ENCODE measurements around the gene MVB12B. TPM values are rescaled to one million over a fixed set of nuclear protein-coding genes. Genes with fewer than 3 reads are reported as not detected.

The MVB12B gene
- total RNA-seq, 1 donor from 2014 or later: 0.49 TPM

DNA sequence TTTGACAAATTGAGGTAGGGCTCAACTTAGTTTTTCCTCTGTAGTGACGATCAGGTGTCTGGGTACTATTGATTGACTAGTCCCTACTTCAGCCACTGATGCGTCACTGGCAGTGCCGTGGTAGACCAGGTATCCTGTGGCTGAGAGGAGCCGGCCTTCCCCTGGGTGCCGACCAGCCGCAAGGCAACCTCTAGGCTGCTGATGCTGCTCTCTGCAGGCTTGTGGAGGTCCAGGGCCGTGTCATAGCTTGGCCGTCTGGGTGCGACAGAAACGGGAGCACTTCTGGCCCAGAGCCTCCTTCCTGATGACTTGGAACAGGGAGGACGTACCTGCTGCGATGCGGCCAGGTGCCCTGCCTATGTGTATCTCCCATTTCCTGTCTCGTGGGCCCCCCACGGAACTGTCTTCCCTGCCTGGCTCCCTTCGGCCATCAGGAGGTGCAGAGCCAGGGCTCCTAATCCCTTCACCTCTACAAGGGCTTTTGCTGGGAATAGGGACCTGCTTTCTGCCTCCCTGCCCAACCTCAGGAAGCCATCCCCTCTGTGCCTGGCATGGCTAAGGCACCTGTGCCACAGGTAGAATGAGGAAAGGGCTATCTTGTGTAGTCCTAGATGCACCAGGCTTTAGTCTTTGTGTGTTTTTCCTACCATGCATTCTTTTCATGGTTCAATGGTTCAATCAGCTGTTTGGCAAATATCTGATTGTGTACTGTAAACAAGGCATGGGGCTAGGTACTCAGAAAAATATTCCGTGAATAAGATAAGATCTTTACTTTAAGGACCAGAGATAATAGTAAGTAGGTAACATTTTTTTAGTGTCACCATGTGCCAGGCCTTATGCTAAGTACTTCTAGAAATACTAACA, 44.6 kb downstream of the MVB12B start:
- intact Hi-C loops (cut with micrococcal nuclease): no loop called here
- Mint-ChIP-seq H3K9me3 (no peaks in the 10 kb centered on the region), H3K27me3 (peaks cover 6% of the 10 kb centered on the region), H3K4me1 (peaks cover 7% of the 10 kb centered on the region), H3K27ac (no peak overlapping the region), H3K4me3 (no peak overlapping the region), H3K36me3 (ENCODE audit: low read depth) (no peaks in the 10 kb centered on the region)
- peak; percentile 28 for DNase-seq

DNA sequence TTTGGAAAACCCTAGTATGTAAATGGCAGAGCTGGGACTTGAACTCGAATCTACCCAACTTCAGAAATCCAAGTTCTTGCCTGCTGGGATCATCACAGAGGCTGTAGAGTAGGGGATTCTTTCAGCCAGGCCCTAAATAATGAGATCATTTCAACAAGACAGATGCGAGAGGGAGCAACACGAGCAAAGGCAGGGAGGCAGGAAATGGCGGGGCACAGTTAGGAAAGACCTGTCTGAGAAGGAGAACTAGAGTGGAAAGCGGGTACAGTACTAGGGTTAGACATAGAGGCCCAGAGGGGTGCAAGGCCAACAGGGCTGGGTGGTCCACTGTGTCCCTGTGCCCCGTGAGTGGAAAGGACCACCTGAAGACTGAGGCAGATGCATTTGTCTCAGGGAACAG, 46.1 kb downstream of the MVB12B start:
- H3K36me3 Mint-ChIP-seq (ENCODE audit: low read depth): no peaks in the 10 kb centered on the region
- H3K4me1 Mint-ChIP-seq: peaks cover 7% of the 10 kb centered on the region
- H3K27ac Mint-ChIP-seq: no peak overlapping the region
- intact Hi-C loops (cut with micrococcal nuclease): no loop called here
- no peak overlapping the region for H3K4me3 Mint-ChIP-seq
- DNase-seq: peak; percentile 44
- H3K27me3 Mint-ChIP-seq: peaks cover 6% of the 10 kb centered on the region
- no peaks in the 10 kb centered on the region for H3K9me3 Mint-ChIP-seq

DNA sequence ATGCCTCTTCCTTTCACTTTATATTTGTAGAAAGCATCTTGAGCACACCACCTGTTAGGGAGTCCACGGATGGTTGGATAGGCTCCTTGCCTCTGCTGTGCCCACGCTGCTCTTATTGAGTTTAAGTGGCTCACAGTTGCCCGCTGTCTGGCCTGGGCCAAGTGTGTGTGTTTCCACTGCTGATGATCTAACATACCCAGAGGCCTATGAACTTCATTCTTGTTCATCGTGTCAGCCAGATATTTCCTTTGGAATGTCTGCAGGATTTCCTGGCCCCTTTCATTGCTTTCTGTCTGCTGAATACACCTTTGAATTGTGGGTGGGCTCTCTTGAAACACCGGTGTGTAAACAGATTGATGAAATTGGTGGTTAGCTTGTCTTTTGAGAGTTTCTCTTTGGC, 46.6 kb downstream of the MVB12B start:
- Mint-ChIP-seq H3K4me3 (no peak overlapping the region), H3K36me3 (ENCODE audit: low read depth) (no peaks in the 10 kb centered on the region), H3K27ac (no peak overlapping the region), H3K27me3 (peaks cover 6% of the 10 kb centered on the region), H3K4me1 (peaks cover 7% of the 10 kb centered on the region), H3K9me3 (no peaks in the 10 kb centered on the region)
- DNase-seq: no peak
- intact Hi-C loops (cut with micrococcal nuclease): no loop called here

DNA sequence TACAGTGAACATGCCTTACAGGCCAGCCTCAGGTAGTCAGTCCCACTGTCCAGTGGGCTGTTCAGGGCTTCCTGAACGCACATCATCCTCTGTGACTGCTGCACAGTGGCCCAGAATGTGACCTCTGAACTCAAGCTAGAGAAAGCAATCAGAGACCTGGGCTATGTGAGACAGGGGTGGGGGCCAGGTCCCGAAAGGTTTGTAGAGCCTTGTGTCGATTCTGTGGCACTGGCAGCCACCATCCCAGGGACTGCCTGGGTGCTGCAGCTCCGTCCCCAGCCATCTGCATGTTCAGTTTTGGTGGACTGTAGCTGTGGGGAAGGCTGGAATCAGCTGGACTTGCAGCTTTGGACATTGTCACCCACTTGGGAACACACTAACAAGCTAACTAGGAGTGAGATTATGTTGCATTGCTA, 47.7 kb downstream of the MVB12B start:
- no peak overlapping the region for H3K4me3 Mint-ChIP-seq
- H3K27ac Mint-ChIP-seq: no peak overlapping the region
- intact Hi-C loops (cut with micrococcal nuclease): no loop called here
- H3K9me3 Mint-ChIP-seq: no peaks in the 10 kb centered on the region
- no peaks in the 10 kb centered on the region for H3K36me3 Mint-ChIP-seq (ENCODE audit: low read depth)
- peaks cover 8% of the 10 kb centered on the region for H3K27me3 Mint-ChIP-seq
- DNase-seq: no peak
- H3K4me1 Mint-ChIP-seq: peaks cover 7% of the 10 kb centered on the region

DNA sequence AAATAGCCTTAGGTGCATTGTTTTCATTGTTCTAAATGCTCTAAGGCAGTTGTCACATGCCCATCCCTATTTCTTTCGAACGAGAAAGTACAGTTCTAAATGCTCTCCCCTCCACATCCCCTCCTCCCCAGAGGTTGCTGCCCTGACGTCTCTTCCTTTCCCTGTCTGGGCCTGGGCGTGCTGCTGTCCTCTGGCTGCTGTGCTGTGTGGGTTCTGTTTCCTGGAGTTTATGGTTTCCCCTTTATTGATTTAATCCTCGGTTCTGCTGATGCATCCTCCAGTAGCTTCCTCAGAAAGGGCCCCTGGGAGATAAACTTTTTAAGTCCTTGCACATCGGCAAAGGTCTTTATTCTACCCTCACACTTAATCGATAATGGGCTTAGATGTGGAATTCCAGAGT, 48.8 kb downstream of the MVB12B start:
- Mint-ChIP-seq H3K27ac (no peak overlapping the region), H3K4me1 (peaks cover 7% of the 10 kb centered on the region), H3K36me3 (ENCODE audit: low read depth) (no peaks in the 10 kb centered on the region), H3K4me3 (no peak overlapping the region), H3K27me3 (peaks cover 8% of the 10 kb centered on the region), H3K9me3 (no peaks in the 10 kb centered on the region)
- intact Hi-C loops (cut with micrococcal nuclease): no loop called here
- peak; percentile 51 for DNase-seq

DNA sequence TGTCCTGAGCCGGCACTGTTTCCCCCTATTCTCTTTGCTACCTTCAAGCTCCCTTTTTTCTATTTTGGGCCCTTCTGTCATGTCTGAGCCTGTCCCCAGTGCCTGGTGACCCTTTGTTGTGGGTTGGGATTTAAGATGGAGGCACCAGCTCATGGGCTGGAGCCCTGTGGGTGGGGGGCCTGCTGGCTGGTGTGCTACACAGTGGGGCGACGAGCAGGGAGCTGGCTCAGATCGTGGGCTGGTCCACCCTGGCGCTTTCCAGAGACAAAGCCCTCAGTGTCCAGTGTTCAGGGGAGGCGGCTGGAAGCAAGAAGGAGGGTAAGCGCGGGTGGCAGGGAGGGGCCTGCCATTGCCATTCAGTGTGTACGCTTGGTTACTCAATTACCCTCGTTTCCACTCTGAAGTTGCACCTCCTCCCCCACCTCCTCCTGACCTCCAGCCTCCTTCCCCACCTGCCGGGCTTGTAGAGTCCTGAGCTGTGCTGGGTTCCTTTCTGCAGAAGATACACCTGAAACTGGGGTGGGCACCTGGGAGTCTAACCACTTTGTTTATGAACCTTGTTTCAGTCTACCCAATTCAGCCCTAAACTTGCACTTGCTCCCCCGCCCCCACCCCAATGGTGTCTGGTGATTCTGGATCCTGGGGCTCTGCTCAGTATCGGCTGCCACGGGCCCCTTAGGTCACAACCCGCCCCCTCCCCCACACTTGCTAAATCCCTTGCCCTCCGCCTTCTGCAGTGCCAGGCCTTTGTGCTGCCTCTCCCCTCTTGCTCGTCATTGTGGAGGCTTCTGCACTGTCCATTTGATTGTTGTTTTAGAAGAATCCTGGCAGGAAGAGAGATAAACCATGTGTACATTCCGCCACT, 49.9 kb downstream of the MVB12B start:
- H3K36me3 Mint-ChIP-seq (ENCODE audit: low read depth): no peaks in the 10 kb centered on the region
- H3K4me1 Mint-ChIP-seq: peaks cover 7% of the 10 kb centered on the region
- intact Hi-C loops (cut with micrococcal nuclease): no loop called here
- no peak overlapping the region for H3K27ac Mint-ChIP-seq
- H3K4me3 Mint-ChIP-seq: no peak overlapping the region
- H3K27me3 Mint-ChIP-seq: peaks cover 8% of the 10 kb centered on the region
- peak; percentile 46 for DNase-seq
- H3K9me3 Mint-ChIP-seq: no peaks in the 10 kb centered on the region

DNA sequence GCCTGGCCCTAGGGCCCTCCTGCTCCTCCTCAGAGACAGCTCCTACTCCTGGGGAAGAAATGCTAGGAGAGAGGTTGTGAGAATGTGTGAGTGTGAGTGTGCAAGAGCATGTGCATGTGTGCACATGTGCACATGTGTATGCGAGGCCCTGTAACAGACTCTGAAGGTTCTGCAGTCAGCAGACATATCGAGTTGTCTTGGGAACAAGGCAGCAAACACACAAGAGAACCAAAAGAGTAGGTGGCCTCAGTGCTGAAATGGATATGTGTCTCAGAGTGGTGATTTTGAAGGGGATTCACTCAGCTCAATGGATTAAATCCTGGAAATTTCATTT, 50.5 kb downstream of the MVB12B start:
- intact Hi-C loops (cut with micrococcal nuclease): no loop called here
- Mint-ChIP-seq H3K4me1 (peaks cover 7% of the 10 kb centered on the region), H3K27ac (no peak overlapping the region), H3K36me3 (ENCODE audit: low read depth) (no peaks in the 10 kb centered on the region), H3K27me3 (peaks cover 6% of the 10 kb centered on the region), H3K4me3 (no peak overlapping the region), H3K9me3 (no peaks in the 10 kb centered on the region)
- no peak for DNase-seq

DNA sequence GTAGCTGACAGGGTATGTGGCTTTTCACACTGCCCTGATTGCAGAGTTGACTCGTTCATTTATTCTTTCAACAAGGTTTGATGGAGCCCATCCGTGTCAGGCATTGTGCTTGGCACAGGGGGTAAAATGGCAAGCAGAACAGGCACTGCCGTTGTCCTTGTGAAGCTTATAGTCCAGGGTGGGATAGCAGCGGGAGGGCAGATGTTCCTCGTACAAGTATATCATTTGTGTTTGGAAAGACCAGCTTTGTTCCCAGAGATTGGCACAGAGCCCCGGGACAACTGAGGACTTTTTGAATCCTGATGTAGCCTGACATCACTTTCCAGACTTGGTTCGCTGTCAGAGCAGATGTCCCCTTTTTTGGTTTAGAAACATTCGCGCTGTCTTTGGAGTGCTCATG, 50.9 kb downstream of the MVB12B start:
- Mint-ChIP-seq H3K36me3 (ENCODE audit: low read depth) (no peaks in the 10 kb centered on the region), H3K4me1 (peaks cover 7% of the 10 kb centered on the region), H3K4me3 (no peak overlapping the region), H3K9me3 (no peaks in the 10 kb centered on the region), H3K27me3 (peaks cover 4% of the 10 kb centered on the region), H3K27ac (no peak overlapping the region)
- intact Hi-C loops (cut with micrococcal nuclease): no loop called here
- DNase-seq: peak; percentile 49

DNA sequence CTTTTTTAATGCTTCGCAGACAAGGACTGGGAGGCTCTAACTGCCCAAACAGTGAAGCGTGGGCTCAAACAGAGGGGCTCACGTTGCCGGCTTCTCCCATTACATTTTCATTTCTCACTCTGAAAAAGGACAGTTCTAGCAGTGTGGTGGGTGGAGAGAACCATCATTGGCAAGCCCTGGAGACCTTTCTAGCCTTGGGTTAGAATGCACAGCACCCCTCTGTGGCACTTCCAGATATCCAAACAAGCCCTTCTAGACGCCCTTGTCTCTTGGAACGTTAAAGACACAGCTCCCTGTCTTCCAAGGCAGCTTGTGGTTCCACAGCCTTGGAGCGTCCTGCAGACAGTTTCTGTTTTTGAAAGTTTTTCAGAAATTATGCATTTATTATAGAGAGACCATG, 52.1 kb downstream of the MVB12B start:
- peaks cover 7% of the 10 kb centered on the region for H3K4me1 Mint-ChIP-seq
- DNase-seq: peak; percentile 37
- no peaks in the 10 kb centered on the region for H3K9me3 Mint-ChIP-seq
- peaks cover 5% of the 10 kb centered on the region for H3K27me3 Mint-ChIP-seq
- no peak overlapping the region for H3K4me3 Mint-ChIP-seq
- H3K36me3 Mint-ChIP-seq (ENCODE audit: low read depth): no peaks in the 10 kb centered on the region
- H3K27ac Mint-ChIP-seq: no peak overlapping the region
- intact Hi-C loops (cut with micrococcal nuclease): no loop called here

DNA sequence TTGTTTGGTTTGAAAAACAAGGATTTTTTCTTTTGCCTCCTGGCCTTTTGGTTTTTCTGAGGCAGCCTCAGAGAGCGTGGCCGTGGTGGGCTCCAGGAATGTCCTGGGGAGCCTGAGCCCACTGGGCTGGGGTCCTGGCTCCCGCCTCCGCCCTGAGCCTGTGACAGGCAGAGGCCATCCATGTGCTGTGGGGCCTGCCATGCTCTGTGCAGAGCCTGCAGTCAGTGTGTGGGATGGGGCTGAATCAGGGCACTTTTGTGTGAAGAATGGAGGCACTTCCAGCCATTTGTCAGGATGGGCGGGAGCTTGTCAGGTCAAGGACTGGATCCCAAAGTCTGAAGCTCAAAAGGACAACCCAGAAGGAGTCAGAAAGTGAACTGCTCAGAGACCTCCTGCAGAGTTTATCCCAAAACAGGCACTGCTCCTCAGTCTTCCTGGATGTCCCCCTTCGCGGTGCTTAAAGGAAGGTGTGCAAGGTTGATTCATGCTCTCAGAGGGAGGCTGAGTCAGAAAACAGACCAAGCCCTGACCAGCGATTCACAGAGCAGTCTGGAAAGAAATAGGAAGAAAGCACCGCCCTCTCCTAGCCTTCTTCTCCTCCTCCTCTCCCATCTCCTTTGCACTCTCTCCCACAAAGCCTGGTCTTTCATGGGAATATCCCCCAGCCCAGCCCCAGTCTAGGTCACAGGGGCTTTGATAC, 53.2 kb downstream of the MVB12B start:
- Mint-ChIP-seq H3K27ac (no peak overlapping the region), H3K27me3 (peaks cover 5% of the 10 kb centered on the region), H3K4me1 (peaks cover 7% of the 10 kb centered on the region), H3K9me3 (no peaks in the 10 kb centered on the region), H3K36me3 (ENCODE audit: low read depth) (no peaks in the 10 kb centered on the region), H3K4me3 (no peak overlapping the region)
- intact Hi-C loops (cut with micrococcal nuclease): no loop called here
- peak; percentile 49 for DNase-seq

DNA sequence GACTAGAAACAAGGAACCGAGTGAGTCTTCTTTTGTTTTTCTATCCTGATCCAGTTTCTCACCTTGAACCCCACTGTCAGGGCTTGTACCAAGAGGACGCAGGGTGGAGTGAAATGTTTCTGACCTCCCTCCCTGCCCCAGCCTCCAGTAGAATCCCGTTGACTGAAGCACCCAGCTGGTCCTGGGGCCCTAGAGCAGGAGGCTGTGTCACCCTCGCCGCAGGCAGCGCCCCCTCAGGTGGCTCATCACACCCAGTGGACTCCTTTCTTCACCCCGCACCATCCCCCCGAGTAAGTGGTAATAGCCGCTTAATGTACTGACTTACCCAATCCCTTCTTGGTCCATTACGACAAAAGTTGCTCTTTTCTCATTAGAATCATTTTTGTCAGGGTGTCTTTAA, 53.8 kb downstream of the MVB12B start:
- Mint-ChIP-seq H3K27ac (no peak overlapping the region), H3K36me3 (ENCODE audit: low read depth) (no peaks in the 10 kb centered on the region), H3K9me3 (no peaks in the 10 kb centered on the region), H3K4me3 (no peak overlapping the region), H3K4me1 (peaks cover 5% of the 10 kb centered on the region), H3K27me3 (peaks cover 5% of the 10 kb centered on the region)
- DNase-seq: peak; percentile 33
- intact Hi-C loops (cut with micrococcal nuclease): no loop called here

DNA sequence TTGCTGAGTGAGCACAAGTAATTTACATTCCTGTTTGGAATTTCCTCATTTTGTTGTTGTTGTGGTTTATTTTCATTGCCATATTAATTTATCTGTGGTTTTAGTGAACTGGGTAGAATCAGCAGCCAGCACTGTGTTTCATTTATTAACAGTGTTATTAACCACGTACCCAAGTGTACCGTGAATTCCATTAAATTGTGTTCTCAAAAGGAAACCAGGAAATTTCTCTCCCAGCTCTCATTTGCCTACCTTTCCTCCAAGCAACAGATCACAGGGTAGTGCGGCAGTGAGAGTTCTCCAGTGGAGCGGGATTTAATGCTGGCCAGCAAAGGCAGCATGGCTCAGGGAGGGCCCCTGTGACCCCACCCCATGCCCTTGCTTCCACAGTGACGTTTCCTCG, 54.6 kb downstream of the MVB12B start:
- Mint-ChIP-seq H3K9me3 (no peaks in the 10 kb centered on the region), H3K36me3 (ENCODE audit: low read depth) (no peaks in the 10 kb centered on the region), H3K4me3 (no peak overlapping the region), H3K27me3 (peaks cover 5% of the 10 kb centered on the region), H3K4me1 (peaks cover under 1% of the 10 kb centered on the region), H3K27ac (no peak overlapping the region)
- intact Hi-C loops (cut with micrococcal nuclease): no loop called here
- no peak for DNase-seq

DNA sequence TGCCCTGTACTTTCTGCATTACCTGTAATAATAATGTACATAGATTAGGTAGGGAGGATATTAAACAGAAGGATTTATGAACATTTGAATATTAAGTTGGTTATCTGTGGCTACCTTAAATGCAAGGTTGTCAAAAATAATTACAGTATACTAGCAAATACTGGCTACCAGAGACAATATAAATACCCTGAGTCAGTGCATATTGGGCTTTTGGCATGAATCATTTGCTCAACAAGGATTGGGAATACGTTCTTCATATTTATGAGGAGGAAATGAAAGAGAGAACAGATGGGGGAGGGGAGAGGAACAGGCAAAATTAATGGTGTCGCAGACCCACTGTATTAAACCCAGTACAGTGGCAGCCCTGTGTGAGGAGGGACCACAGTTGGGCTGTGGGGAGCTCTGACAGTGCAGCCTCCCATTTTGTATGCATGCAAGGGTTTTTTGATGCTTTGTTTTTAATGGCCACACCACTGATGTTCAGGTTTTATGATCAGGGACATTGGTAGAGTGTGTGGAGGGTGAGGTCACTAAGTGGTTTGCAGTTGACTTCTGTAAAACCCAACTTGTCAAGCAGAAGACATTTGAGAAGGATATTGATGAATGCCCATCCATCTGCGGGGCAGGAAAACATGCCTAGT, 56.9 kb downstream of the MVB12B start:
- no peak overlapping the region for H3K4me3 Mint-ChIP-seq

More for the DNA sequence above, 56.9 kb downstream of the MVB12B start:
- no peak for DNase-seq
- Mint-ChIP-seq H3K27ac (no peak overlapping the region), H3K27me3 (peaks cover 7% of the 10 kb centered on the region), H3K36me3 (ENCODE audit: low read depth) (no peaks in the 10 kb centered on the region), H3K9me3 (no peaks in the 10 kb centered on the region), H3K4me1 (peaks cover 3% of the 10 kb centered on the region)
- intact Hi-C loops (cut with micrococcal nuclease): no loop called here
